GM18867 (cell line): ENCODE measurements around the gene SMIM35.

Experiments used
- ATAC-seq: cut with Tn5 transposase; IDR thresholded peaks from one replicate; pipeline ENCODE4 v1.9.1; 2021; ENCODE audit warnings: mild to moderate bottlenecking, moderate library complexity; ENCODE audit not compliant: unreplicated experiment

Gene SMIM35

GRCh38 chr11:117969160-117969991 is 117.4 kb downstream of the SMIM35 start:
- no peak for ATAC-seq

DNA sequence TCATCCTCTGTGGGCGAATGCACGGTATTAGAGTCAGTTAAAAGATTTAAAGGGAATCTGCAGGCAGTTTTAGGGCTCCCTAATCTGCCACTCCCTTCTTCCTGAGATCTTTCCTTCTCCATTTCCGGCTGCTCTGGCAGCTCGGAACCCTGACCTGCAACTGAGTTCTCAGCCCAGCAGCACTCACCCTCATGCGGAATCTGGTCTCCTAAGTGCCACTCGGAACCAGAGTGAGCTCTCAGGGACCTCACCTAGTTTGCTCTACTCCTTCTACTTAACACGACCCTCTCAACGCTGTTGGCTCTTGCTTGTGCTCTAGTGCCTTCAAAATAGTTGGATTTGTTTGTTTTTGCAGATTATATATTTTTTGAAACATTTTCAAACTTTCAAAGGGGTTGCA is 119.9 kb downstream of the SMIM35 start:
- no peak for ATAC-seq

- ATAC-seq: no peak
Measured at GRCh38 chr11:117962826-117963225, 123.9 kb downstream of the SMIM35 start.

- no peak for ATAC-seq
Measured at GRCh38 chr11:117961896-117962295, 124.9 kb downstream of the SMIM35 start.

DNA sequence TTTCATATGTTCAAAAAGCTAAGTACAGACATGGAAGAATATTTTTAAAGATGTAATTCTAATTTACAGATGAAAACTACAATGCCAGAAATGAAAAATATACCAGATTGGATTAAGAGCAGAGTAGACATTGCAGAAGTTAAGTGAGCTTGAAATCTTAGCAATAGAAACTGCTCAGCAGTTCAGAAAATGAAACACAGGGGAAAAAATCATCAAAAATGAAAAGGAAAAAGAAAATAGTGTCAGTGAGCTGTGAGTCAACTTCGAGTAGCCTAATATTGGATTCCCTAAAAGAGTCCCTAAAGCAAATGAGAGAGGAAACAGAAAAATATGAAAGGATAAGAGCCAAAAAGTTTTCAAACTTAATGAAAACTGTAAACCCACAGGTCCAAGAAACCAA is 126.4 kb downstream of the SMIM35 start:
- no peak for ATAC-seq

GRCh38 chr11:117959438-117960149 is 127.2 kb downstream of the SMIM35 start:
- ATAC-seq: no peak

DNA sequence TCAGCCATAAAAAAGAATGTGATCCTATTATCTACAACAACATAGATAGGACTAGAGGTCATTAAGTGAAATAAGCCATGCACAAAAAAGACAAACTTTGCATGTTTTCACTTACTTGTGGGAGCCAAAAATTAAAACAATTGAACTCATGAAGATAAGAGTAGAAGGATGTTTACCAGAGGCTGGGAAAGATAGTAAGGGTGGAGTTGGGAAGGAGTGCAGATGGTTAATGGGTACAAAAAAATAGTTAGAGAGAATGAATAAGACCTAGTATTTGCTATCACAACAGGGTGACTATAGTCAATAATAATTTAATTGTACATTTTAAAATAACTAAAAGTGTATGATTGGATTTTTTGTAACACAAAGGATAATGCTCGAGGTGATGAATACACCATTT is 127.8 kb downstream of the SMIM35 start:
- no peak for ATAC-seq
